GM04504 (cell line): ENCODE measurements around the gene FFAR2.

Source experiments
- DNase-seq: peaks from one replicate; pipeline ENCODE4 v3.0.0-alpha.2; 2012; ENCODE audit warnings: low read depth

FFAR2 gene

GRCh38 chr19:35487656-35488182, 39.7 kb downstream of the FFAR2 start:
- DNase-seq: no peak

- DNase-seq: no peak
Observed at GRCh38 chr19:35488677-35489076, 40.6 kb downstream of the FFAR2 start.

GRCh38 chr19:35490364-35490763, 42.3 kb downstream of the FFAR2 start, which contains the start of gene KRTDAP:
TSS of gene KRTDAP (minus strand) at chr19:35490464. CDS start at chr19:35490442, 22 bp downstream.
- DNase-seq: no peak

GRCh38 chr19:35491836-35492360, 43.8 kb downstream of the FFAR2 start:
- DNase-seq: no peak

GRCh38 chr19:35493971-35494370, 45.9 kb downstream of the FFAR2 start:
- no peak for DNase-seq

- no peak for DNase-seq
Observed at GRCh38 chr19:35495107-35496064, 47.3 kb downstream of the FFAR2 start.

- no peak for DNase-seq
Observed at GRCh38 chr19:35497406-35497805, 49.3 kb downstream of the FFAR2 start.

GRCh38 chr19:35498220-35498619, 50.2 kb downstream of the FFAR2 start:
- no peak for DNase-seq

GRCh38 chr19:35498984-35499527, 51.0 kb downstream of the FFAR2 start:
- DNase-seq: no peak

GRCh38 chr19:35500611-35501010, 52.6 kb downstream of the FFAR2 start:
- no peak for DNase-seq
